HG03060 (cell line): ENCODE measurements around the gene ARHGEF9.
"Not testable (repeated sequence)": the region's sequence is repeated elsewhere in the genome, so short reads cannot be mapped to it uniquely, and the experiment has no call there.

Experiments used
- ATAC-seq: cut with Tn5 transposase; IDR thresholded peaks from one replicate; pipeline ENCODE4 v1.9.1; 2021; ENCODE audit warnings: low read depth, moderate number of reproducible peaks; ENCODE audit not compliant: unreplicated experiment

Gene ARHGEF9

GRCh38 chrX:63664741-63665140 lies 120.3 kb downstream of the ARHGEF9 start:
- ATAC-seq = no peak

DNA sequence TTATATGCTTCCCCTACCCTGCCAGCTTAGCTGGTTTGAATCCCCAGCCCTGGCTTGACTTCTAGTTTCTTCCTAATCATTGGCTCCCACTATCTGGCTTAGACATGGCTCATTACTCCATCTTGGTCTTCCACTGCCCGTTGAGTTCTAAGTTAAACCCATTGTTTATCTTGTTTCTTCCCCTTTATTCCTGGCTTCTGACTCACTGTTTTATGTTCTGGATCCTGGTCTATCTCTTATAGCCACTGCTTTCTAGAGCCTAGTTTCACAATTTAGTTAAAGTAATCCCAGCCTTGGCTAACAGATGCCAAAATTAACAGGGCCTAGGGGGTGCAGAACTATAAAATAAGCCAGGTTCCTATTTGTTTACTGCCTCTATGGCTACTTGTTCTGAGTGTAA lies 120.9 kb downstream of the ARHGEF9 start:
- no peak for ATAC-seq

GRCh38 chrX:63661676-63662075 lies 123.3 kb downstream of the ARHGEF9 start:
- no peak for ATAC-seq

DNA sequence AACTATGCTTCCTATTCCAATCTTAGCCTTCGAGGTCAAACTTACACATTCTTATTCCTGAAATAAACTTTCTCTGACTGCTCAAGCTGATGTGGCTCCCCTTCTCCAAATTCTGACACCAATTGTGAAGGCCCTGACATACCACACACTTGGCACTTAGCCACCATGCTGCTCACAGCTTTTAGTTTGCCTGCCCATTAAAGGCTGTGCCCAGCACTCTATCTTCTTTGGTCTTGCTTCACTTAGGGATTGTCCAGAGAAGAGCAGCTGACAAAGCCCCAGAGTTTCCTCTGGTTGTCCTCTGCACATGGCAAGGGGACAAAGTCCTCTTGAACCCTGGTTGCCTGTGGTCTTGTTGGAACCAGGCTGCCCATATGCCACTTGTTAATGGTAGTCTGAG lies 126.1 kb downstream of the ARHGEF9 start:
- ATAC-seq = no peak

DNA sequence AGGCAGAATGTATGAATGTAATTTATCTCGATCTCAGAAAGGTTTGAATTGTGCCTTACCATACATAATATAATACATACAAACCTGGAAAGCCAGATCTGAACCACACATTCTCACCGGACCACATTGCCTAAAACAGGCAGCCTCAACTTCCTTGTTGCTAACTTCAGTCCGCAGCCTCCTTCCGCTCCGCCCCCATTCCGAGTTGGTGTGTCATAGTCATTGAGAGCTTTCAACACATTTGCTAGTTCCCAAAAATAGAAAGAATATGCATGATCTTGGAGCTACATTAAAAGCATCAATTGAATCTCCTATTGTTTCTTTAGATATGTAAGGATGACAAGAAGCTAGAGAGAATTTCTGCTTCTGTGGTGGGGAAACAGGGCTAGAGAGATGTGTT lies 127.2 kb downstream of the ARHGEF9 start:
- no peak for ATAC-seq

DNA sequence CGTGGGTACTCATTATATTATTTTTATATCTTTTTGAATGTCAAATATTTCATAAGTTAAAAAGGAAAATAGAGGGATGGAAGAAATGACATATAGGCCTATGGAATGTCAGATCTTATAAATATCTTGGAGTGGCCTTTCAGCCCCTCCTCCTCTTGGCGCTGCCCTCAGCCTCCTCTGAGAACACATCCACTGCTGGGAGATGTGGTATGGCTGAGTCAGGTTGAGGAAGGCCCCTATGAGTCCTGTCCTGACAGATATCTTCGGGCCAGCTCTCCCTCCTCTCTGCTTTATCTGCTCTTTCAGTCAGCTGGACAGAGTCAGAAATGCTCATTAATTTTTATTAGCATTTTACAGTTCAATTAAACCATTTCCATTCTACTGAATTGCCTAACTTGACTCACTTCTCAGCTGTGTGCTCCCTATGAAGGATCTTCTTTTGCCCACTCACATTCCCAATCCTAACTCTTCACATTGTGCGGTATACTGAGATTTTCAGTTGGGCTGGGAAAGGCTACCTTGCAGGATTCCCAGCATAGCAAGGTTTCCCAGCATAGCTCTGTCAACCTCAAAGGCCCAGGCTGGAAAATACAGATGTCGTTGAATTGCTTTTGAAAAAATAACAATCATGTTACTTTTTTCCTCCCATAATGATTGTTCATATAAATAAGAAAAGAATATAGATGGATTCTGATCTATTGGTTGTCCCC lies 128.0 kb downstream of the ARHGEF9 start:
- no peak for ATAC-seq

GRCh38 chrX:63652086-63652765 lies 132.8 kb downstream of the ARHGEF9 start:
- no peak for ATAC-seq

GRCh38 chrX:63645748-63646147 lies 139.3 kb downstream of the ARHGEF9 start:
- ATAC-seq = not testable (repeated sequence)

DNA sequence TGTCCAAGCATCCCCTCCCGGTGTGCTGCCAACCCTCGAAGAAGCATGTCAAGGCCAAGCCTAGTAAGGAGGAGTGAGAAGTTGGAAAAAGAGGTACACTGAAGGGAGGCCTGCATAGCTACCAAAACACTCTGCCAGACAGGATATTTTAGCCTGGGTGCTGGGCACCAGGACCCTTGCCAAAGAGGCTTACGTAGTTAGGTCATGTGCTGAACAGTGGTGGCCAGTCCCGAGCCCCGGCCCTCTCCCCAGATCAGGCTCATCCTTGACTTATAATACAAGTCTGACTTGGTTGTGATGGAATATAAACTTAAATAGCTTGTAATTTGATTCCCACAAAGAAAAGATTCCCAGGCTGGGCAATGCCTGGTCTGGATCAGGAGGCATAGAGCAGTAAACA lies 149.3 kb downstream of the ARHGEF9 start:
- no peak for ATAC-seq

DNA sequence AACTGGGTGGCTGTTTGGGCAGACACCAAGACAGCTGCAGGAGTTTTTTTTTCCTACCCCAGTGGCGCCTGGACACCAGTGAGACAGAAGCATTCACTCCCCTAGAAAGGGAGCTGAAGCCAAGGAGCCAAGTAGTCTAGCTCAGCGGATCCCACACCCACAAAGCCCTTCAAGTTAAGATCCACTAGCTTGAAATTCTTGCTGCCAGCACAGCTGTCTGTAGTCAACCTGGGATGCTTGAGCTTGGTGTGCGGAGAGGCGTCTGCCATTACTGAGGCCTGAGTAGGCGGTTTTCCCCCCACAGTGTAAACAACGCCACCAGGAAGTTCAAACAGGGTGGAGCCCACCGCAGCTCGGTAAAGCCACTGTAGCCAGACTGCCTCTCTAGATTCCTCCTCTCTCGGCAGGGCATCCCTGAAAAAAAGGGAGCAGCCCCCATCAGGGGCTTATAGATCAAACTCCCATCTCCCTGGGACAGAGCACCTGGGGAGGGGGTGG lies 171.4 kb downstream of the ARHGEF9 start:
- ATAC-seq = no peak

- no peak for ATAC-seq
These were observed 199.1 kb downstream of the ARHGEF9 start for GRCh38 chrX:63585936-63586335.
